ENCODE measurements around the gene PLEKHA8.

PLEKHA8 gene

GRCh38 chr7:30114536-30115238 is 86.5 kb downstream of the PLEKHA8 start:
- DNase-seq, result no peak

GRCh38 chr7:30115709-30116297 is 87.6 kb downstream of the PLEKHA8 start:
- no peak for DNase-seq

GRCh38 chr7:30116771-30117170 is 88.6 kb downstream of the PLEKHA8 start:
- no peak for DNase-seq

- no peak for DNase-seq
Measured at GRCh38 chr7:30117896-30118295, 89.7 kb downstream of the PLEKHA8 start.

- DNase-seq, result no peak
Measured at GRCh38 chr7:30119890-30120577, 91.8 kb downstream of the PLEKHA8 start.

GRCh38 chr7:30133736-30134610 is 105.8 kb downstream of the PLEKHA8 start:
- DNase-seq, result no peak

GRCh38 chr7:30134611-30135300 is 106.5 kb downstream of the PLEKHA8 start, which contains the start of gene MTURN:
Gene MTURN (plus strand): TSS chr7:30134986. CDS start chr7:30135137, 151 bp downstream.
- peak; percentile 76 for DNase-seq

GRCh38 chr7:30135301-30136116 is 107.3 kb downstream of the PLEKHA8 start:
- peak; percentile 55 for DNase-seq

GRCh38 chr7:30136117-30136731 is 108.0 kb downstream of the PLEKHA8 start:
- DNase-seq, result no peak

GRCh38 chr7:30136743-30137485 is 108.7 kb downstream of the PLEKHA8 start:
- DNase-seq, result no peak

GRCh38 chr7:30139836-30140384 is 111.7 kb downstream of the PLEKHA8 start:
- DNase-seq, result no peak

- no peak for DNase-seq
Measured at GRCh38 chr7:30140456-30140855, 112.2 kb downstream of the PLEKHA8 start.

- DNase-seq, result no peak
Measured at GRCh38 chr7:30142710-30143109, 114.5 kb downstream of the PLEKHA8 start.

GRCh38 chr7:30143748-30144251 is 115.6 kb downstream of the PLEKHA8 start:
- peak; percentile 85 for DNase-seq

GRCh38 chr7:30144657-30145306 is 116.6 kb downstream of the PLEKHA8 start:
- DNase-seq, result no peak

- DNase-seq, result no peak
Measured at GRCh38 chr7:30145426-30145970, 117.3 kb downstream of the PLEKHA8 start.

- no peak for DNase-seq
Measured at GRCh38 chr7:30146127-30146612, 118.0 kb downstream of the PLEKHA8 start.

GRCh38 chr7:30147223-30147622 is 119.0 kb downstream of the PLEKHA8 start:
- no peak for DNase-seq

GRCh38 chr7:30147785-30148184 is 119.6 kb downstream of the PLEKHA8 start:
- DNase-seq, result no peak

Data from NCI-H526 treated with DMSO at 0.1 percent for 48 hours (cell line).